ENCODE results near the gene SPEG. TPM values are rescaled to one million over a fixed set of nuclear protein-coding genes. Genes with fewer than 3 reads are reported as not detected.

The SPEG gene
- total RNA-seq, 1 donor from 2014 or later = 14.2 TPM

DNA sequence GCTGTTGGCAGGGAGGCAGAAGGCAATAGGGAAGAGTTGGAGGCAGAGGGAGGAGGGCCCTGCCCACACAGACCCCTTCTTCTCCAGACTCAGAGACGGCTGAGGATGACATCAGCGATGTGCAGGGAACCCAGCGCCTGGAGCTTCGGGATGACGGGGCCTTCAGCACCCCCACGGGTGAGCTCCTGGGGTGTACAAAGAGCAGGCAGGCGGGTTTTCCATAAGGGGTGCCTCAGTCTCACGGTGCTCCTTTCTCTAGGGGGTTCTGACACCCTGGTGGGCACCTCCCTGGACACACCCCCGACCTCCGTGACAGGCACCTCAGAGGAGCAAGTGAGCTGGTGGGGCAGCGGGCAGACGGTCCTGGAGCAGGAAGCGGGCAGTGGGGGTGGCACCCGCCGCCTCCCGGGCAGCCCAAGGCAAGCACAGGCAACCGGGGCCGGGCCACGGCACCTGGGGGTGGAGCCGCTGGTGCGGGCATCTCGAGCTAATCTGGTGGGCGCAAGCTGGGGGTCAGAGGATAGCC is 10.0 kb downstream of the SPEG start:
- peak; percentile 35 for DNase-seq

DNA sequence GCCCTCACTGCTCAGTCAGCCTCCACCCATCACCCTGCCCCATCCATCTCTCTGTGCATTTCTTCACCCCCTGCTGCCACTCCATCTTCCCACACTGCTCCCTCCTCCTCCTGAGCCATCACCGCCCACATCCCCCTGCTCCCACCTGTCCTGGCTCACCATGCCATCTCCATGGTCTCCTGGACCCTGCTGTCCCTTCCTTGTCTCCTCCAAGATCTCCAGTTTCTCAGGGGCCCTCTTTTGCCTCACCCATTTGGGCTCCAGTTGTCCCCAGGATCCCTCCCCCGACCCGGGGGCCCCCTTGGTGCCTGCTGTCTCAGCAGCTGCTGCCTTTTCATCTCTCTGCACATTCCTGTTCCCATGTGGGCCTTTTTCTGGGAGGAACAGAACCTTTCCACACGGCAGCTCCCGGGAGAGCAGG is 10.6 kb downstream of the SPEG start:
- no peak for DNase-seq

DNA sequence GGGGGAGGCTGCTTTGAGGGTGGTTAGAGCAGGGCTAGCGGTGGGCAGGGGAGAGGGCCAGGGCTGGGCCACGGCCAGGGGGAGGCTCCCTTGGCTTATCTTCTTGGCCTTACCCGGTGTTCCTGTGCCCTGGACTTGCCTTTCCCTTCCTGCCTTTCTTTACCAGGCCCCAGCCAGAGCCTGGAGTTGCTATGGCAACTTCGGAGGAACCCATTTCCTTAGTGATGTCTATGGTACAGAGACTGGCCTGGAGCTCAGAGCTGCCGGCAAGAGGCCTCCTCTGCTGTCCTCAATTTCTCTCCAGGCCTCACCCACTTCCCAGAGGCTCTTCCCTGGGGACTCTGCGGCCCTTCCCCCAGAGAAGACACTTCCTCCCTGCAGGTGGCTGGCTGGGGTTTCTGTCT is 11.5 kb downstream of the SPEG start:
- DNase-seq = peak; percentile 54

DNA sequence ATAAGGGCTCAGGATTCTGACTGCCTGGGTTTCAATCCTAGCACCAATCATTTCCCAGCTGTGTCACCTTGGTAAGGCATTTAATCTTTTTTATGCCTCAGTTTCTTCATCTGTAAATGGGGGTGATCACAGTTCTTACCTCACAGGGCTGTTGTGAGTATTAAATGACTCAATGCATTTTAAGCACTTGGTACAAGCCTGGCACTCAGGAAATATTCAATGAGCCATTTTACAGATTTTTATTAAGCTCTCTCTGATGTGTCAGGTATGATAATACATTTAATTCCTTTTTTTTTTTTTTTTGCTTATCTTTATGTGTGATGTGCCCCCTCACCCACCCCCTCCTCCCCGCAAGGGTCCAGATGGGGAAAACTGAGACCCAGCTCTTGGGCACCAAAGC is 12.0 kb downstream of the SPEG start:
- no peak for DNase-seq

DNA sequence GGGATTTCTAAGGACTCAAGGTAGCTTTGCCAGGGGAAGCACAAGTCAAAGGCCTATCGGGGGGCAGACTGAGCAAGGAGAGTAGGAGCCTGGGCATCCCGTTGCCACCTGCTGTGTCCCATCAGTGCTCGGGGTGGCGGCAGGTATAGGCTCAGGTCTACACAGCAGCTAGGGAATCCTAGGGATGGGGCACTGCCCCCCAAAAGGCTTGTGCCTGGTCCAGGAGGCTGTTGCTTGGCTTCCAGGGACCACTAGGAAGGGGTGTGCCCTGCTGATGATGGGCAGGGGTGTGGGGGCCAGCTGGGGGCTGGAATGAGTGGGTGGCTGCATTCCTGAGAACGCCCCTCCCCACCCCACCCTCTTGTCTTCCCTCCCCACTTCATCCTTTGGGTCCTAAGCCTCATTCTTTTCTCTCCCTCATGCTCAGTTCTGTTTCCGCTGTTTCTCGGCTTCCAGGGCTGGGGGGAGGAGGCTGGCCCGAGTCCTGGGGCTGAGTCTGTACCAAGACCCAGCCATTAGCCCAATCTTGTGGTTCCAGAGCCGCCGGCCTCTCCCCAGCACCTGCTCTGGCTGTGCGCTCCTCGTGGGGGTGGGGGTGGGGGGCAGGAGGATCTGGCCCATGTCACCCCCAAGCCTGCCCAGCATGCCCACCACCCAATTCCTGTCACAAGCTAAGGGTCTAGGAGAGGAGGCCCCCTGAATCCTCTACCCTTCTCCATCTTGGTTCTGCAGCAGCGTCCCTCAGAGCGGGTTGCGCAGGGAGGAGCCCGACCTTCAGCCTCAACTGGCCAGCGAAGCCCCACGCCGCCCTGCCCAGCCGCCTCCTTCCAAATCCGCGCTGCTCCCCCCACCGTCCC is 12.8 kb downstream of the SPEG start:
- no peak for DNase-seq

DNA sequence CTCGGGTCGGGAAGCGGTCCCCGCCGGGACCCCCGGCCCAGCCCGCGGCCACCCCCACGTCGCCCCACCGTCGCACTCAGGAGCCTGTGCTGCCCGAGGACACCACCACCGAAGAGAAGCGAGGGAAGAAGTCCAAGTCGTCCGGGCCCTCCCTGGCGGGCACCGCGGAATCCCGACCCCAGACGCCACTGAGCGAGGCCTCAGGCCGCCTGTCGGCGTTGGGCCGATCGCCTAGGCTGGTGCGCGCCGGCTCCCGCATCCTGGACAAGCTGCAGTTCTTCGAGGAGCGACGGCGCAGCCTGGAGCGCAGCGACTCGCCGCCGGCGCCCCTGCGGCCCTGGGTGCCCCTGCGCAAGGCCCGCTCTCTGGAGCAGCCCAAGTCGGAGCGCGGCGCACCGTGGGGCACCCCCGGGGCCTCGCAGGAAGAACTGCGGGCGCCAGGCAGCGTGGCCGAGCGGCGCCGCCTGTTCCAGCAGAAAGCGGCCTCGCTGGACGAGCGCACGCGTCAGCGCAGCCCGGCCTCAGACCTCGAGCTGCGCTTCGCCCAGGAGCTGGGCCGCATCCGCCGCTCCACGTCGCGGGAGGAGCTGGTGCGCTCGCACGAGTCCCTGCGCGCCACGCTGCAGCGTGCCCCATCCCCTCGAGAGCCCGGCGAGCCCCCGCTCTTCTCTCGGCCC is 13.6 kb downstream of the SPEG start:
- DNase-seq = no peak

DNA sequence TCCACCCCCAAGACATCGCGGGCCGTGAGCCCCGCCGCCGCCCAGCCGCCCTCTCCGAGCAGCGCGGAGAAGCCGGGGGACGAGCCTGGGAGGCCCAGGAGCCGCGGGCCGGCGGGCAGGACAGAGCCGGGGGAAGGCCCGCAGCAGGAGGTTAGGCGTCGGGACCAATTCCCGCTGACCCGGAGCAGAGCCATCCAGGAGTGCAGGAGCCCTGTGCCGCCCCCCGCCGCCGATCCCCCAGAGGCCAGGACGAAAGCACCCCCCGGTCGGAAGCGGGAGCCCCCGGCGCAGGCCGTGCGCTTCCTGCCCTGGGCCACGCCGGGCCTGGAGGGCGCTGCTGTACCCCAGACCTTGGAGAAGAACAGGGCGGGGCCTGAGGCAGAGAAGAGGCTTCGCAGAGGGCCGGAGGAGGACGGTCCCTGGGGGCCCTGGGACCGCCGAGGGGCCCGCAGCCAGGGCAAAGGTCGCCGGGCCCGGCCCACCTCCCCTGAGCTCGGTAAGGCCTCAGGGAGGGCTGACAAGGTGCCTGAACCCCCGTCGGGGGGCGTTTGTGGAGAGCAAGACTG is 14.2 kb downstream of the SPEG start:
- DNase-seq = no peak

DNA sequence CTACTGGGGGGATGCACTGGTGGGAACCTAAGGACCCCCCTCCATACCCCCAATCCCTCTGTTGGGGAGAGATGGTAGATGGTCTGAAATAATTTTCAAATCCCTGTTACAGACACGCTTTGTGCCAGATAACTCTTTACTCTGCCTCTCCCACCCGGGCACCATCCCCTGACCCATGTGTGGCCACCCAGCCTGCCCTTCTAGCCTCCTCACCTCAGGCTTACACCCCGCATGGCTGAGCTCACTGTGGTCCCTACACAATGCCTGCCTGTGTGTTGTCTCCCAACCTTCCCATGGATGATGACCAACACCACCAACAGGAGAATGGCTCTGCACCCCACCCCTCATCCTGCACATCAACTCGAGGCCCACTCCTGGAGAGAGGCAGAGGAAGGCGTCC is 15.0 kb downstream of the SPEG start:
- no peak for DNase-seq

DNA sequence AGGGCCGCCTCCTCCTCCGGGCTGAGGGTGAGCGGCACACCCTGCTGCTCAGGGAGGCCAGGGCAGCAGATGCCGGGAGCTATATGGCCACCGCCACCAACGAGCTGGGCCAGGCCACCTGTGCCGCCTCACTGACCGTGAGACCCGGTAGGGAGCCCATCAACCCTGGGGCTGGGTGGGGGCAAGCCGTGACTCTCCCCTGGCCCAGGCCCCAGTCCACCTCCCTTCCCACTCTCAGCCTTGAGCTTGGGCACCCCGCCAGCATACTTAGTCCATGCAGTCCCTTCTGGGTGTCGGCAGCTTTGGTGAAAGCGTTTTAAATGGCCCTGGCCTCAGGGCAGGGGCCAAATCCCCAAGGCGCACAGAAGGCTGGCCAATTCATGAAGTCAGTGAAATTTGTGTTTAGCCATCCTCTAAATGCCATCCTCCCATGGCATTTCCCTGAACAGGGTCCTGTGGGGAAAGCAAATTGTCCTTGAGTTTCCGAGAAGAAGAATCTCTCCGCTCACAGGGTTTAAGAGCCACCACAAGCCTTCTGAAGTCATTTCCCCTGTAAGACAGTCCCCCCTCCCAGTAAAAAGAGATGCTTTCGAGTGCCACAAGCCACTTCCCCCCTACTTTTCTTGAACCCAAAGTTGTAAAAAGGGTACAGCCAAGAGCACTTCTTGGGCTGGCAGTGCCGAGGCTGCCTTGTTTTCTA is 17.2 kb downstream of the SPEG start:
- no peak for DNase-seq

DNA sequence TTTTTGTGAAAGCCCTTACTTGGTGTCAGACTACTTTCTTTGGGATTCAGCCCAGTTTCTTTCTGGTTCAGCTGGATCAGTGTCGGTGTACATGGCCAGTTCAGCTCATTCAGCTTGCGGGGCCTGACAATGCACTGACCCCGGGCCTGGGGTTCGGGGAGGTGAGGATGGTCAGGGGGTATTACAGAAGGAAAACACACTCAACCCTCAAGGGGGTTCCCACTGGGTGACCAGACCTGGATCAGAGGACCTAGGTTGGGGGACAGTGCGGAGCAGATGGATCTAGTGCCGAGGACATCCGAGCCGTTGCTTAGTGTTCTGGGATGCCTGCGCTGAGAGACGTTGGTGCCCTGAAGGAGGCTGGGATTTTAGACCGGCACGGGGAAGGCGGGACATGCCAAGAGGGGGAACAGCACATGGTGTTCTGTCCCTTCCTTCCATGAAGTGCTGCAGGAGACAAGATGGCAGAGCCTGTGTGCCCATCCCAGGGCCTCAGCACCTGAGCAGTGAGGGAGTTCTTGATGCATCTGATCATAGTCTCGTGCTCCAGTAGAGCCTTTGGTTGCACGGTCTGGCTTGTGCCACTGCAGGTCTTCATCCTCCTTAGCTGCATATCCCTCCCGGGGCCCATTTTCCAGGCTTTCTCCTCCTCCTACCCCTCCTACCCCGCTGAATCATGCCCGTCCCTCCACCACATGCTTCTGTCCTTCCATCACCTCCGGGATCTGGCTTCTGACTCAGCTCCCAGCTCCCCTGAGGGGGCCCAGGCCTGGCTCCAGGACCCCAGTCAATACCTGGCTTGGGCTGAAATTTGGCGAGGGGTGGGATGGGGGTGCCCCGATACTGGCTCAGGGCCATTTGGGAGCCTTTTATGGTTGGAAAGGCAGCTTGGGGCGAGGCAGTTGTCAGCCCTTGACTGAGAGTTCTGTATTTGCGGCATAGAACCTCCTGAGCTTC is 18.0 kb downstream of the SPEG start:
- DNase-seq = peak; percentile 54

DNA sequence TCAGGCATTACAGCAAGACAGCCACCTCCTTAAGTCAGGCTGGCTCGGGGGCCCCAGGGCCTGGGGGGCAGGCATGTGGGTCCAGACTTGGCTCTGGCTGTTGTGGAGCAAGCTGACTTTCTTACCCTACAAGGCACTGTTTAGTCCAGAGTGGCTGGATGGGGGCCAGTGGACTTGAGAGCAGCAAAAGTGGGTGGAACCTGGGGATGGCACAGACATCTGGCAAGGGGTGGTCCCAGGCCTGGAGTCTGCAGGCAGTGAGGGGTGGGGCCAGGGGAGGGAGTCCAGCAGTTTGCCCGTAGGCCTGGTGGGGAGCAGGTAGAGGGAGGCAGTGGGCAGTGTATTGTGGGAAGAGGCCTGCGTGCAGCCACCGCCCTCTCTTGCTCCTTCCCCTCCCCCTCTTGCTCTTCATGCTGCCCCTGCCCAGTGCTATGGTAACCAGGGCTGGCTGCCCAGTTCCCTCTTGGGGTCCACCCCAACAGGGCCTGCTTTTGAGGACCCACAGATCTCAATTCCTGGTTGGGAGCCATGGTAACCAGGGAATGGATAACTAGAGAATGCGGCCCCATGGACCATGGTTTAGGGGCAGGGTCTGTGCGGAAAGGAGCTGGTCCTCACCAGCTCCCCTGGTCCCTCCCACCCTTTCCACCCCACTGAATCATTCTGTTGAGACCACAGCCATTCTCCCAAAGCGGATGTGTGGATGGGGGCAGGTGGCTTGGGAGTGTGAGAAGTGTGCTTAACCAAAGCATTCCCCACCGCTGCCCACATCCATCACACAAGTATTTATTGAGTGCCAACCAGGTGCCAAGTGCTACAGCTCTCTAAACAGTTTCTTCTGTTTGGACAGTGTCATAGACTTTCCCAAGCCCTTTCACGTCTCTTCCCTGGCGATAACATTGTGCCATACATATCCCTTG is 19.3 kb downstream of the SPEG start:
- DNase-seq = no peak

DNA sequence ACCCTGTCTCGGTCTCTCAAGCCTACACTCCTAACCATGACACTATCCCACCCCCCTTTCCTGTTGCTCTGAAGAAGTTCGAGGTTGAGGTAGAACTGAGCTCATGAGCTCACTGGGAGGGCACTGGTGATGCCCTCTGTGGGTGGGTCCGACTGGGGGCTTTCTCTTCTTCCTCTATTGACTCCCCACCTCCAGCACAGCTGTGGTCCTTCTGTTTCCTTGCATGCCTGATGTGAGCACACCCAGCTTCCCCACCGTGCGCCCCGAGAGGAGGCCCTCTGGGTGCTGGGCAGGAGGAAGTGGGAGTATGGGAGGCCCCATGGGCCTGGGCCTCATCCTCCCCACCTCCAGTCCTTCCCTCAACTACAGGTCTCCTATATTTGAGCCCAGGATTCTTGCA is 20.9 kb downstream of the SPEG start:
- DNase-seq = no peak

DNA sequence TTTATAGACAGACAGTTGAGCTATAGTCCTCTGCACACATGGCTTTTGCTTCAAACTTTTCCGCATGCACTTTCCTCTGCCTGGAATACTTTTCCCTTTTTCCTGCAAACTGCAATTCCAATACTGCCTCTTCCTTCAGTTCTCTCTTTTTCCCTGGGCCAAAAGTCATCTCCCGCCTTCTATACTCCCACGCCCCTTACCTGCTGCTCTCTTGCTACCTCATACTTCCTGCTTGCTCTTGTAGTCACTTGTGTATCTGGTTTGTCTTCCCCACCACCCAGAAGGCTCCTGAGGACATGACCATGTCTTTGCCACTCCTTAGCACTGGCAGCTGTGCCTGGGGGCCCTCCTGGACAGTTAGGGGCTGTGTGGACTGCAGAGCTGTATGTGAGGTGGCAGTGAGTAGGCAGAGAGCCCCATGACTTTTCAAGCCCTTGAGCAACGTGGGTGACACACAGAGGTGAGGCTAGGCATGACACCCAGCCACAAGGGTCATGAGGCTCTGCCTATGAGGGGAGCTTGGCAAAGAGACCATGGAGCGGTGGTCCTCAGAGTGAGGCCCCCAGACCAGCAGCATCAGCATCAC is 23.2 kb downstream of the SPEG start:
- DNase-seq = no peak

DNA sequence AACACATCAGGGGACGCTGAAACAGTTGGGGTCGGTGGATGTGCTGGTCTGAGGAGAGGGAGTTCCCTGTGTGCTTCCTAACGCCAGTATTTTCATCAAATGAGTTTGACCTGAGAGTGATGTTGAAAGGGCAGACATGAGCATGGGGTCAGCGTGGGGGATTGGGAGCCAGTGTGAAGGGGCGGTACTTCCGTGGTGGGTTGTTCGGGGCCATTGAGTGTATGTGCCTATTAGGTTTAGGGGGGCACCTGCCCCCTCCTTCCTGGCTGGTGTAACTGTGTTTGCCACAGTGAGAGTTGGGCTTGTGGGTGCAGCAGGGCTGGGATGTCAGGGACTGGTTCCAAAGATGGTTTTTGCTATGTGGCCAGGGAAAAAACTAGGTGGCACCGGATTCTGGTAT is 24.4 kb downstream of the SPEG start:
- no peak for DNase-seq

DNA sequence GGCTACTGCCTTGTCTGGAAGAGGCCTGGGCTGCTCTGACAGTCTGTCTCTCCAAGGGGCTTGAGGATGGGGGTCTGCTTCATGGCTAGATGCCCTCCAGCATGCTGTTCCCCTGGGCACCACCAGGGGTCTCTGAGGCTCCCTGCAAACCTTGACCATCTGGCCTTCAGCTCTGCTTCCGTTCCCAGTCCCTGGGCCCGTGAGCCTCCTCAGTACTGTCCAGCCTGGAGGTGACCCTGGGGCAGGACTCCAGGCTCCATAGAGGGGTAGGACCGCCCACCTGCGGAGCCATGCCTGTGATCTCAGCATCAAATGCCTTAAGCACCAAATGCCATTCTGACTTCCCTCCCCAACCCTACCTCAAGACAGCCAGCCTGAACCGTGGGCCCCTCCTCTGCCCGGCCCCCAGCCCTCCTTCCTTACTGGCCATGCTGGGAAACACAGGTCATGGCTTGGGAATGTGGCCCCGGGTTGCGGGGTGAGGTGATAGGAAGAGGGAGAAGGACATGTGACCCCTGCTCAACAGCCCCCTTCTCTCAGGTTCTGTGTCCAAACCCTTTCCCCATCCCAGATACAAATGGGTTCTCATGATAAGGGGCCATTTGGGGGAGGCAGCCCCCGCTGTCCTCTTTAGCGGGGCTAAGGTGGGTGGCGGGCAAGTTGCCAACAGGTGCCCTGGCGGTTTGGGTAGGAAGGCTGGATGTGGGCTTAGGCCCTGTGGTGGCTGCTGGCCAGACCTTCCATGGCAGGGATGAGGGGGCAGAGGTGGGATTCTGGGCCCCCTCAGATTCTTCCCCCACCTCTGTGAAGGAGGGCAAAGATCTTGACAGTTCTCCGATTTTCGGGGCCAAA is 25.0 kb downstream of the SPEG start:
- DNase-seq = no peak

DNA sequence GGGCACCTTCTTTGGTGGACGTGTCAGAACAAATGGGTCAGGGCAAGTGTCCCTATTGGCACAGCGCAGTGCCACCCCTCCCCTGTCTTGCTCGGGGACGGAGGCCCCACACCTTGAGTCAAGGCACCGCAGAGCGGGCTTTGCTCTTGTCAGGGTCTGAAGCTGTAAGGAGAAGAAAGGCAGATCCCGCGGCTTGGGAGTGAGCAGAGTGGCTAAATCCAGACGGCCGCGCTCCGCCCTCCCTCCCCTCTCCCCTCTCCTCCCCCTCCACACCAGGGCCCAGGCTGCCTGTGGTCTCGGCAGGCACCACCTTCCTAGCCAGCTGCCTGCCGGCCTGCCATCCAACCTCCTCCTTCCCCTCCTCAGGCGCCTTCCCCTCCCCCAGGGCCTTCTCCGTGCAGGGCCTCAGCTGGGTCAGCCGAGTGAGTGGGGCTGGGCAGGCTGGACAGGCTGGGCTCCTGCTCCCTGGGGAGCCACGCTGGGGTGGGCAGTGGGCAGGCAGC is 25.8 kb downstream of the SPEG start:
- DNase-seq = peak; percentile 18

DNA sequence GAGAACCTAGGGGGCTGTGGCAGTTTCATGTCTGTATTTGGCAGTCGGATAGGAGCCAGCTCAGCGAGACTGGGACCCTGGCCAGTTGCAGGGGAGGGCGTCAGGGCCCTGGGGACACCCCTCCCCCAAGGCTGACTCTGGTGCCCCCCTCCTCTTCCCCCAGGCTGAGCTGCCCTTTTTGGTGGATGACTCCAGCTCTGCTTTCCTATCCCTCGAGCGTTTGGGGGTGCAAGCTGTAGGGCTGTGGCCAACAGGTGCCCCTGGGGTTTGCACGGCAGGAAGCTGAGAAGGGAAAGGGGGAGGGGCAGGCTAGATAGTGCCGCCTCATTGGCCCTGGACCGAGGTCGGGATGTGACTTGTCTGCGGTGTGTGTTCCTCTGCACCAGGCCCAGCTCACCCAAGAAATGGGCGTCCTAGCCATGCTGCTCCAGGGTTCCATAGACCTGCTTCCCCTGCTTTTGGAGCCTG is 26.4 kb downstream of the SPEG start:
- no peak for DNase-seq

DNA sequence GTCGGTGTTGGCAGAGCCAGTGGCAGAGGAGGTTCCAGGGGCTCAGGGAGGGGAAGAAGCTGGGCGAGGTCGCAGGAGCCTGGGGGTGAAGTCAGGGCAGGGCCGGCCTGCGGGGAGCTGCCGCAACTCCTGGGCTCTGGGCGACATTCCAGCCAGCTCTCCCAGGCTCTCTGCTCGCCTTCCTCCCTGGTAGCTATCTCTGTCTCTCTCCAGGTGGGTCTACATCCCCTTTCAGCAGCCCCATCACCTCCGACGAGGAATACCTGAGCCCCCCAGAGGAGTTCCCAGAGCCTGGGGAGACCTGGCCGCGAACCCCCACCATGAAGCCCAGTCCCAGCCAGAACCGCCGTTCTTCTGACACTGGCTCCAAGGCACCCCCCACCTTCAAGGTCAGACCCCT is 27.0 kb downstream of the SPEG start:
- DNase-seq = no peak

DNA sequence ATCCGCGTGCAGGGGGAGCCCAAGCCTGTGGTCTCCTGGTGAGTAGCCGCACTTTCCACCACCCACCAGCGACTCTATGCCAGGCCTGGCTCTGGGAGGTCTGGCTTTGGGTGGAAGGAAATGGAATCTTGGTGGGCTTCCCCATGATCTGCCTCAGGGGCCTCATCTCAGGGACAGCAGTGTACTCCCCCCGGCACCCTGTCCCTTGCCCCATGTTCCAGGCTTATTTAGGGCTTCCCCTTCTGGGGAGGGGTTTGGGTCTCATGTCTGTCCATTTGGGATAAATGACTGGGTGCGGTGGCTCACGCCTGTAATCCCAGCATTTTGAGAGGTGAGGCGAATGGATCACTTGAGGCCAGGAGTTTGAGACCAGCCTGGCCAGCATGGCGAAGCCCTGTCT is 27.7 kb downstream of the SPEG start:
- no peak for DNase-seq

Measured in occipital lobe (tissue), 2 donors.